ENCODE measurements around the gene RNF20.

GRCh38 chr9:101582553-101582952, 48.9 kb downstream of the RNF20 start:
- TF ChIP-seq, protein P1, sequence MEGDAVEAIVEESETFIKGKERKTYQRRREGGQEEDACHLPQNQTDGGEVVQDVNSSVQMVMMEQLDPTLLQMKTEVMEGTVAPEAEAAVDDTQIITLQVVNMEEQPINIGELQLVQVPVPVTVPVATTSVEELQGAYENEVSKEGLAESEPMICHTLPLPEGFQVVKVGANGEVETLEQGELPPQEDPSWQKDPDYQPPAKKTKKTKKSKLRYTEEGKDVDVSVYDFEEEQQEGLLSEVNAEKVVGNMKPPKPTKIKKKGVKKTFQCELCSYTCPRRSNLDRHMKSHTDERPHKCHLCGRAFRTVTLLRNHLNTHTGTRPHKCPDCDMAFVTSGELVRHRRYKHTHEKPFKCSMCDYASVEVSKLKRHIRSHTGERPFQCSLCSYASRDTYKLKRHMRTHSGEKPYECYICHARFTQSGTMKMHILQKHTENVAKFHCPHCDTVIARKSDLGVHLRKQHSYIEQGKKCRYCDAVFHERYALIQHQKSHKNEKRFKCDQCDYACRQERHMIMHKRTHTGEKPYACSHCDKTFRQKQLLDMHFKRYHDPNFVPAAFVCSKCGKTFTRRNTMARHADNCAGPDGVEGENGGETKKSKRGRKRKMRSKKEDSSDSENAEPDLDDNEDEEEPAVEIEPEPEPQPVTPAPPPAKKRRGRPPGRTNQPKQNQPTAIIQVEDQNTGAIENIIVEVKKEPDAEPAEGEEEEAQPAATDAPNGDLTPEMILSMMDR (IDR thresholded peaks at IDR 0.05 in 4 of 5, conservative IDR thresholded peaks at IDR 0.05 in 1 of 5): no peak
- TF ChIP-seq POLR2A (IDR thresholded peaks at IDR 0.05): no peak

All from gastrocnemius medialis (tissue), 4 donors.